IPS-18c (cell line): ENCODE data around the gene CERS2.

Experiments used
- H3K4me3 ChIP-seq: 2 replicates; pipeline ENCODE4 v1.7.0; 2013; ENCODE audit warnings: low read depth, mild to moderate bottlenecking, low read length, moderate library complexity; ENCODE audit not compliant: insufficient read depth
- H3K9me3 ChIP-seq: one replicate; pipeline ENCODE4 v1.6.1; 2013; ENCODE audit warnings: mild to moderate bottlenecking, low read length, moderate library complexity; ENCODE audit not compliant: control insufficient read depth, insufficient read depth

CERS2 gene

DNA sequence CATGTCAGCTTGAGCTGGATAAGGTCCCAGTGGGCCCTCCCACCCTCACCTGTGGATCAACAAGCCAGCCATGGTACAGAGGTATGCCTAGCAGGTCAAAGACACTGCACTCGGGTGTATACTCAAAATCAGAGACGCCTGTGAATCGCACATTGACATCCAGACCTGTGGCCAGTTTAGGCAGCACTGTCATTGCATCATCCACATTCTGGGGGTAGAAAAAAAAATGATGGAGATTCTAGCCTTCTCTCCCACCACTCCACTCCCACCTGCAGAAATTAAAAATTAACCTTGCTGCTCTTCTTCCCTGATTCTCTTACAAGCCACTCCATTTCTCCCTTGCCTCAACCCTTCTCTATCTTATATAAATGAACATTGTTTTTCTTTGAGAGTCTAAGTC, 25.8 kb upstream of the CERS2 start:
- Histone ChIP-seq H3K9me3 (peaks cover 2% of the 10 kb centered on the region), H3K4me3 (no peak overlapping the region)

GRCh38 chr1:150999926-151000325, 25.3 kb upstream of the CERS2 start:
- H3K9me3 ChIP-seq: peaks cover 2% of the 10 kb centered on the region
- no peak overlapping the region for H3K4me3 ChIP-seq

DNA sequence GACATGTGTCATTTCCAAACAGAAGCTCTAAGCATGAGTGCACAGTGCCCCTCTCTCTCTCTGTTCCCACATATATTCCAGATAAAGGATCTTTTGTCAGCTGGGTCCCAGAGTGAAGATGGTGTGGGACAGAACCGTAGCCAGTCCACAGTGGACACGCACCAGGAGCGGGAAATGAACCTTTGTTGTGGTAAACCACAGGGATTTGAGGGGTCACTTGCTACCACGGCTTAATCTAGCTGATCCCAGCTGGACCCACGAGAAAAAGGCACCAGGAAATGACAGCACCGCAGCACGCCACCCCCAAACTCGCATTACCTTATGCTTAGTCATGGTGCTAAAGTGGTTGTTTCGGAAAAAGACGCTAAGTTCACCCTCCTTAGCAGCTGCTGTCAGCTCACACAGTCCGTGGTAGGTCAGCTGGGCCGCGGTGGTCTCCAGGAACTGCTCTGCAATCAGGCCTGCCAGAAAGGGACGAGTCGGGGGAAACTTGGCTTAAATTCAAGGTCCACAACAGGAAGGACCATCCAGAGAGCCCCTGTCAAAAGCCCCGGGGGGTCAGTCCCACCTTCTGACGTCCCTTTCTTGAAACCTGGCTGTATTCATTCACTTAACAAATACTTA, 24.5 kb upstream of the CERS2 start:
- Histone ChIP-seq H3K4me3 (no peak overlapping the region), H3K9me3 (peaks cover 2% of the 10 kb centered on the region)

- H3K4me3 ChIP-seq: no peak overlapping the region
- peaks cover 2% of the 10 kb centered on the region for H3K9me3 ChIP-seq
These were observed 23.3 kb upstream of the CERS2 start for GRCh38 chr1:150997949-150998348.

DNA sequence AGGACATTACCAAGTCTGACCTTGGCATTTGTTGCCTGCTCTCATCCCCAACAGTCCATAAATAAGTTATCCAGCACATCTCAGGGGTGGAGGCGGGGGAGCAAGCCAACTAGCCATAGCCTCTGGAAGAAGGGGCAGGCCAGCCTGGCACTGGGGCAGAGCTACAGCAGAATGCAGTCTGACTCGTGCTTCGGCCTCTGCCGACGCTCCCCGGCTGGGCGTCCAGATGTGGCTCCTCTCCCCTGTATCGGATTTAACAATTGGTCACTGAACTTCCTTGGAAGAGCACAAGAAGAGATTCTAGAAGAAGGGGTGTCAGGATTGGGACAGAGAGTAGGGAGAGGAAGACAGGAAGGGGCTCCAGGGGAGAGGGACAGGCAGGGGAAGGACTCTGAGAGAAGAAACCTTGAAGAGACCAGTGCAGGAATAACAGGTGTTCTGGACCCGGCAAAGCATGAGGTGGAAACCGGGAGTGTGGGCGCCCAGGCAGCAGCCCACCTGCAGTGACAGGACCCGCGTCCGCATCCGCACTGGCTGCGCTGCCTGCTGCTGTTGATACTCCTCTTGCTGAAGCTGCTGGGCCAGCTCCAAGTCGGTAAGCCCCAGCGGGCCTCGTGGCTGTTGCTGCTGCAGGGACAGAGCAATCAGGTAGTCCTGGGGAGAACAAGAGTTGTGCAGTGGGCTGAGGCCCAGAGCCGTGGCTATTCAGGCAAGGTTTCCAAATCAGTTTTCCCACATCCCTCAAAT, 22.7 kb upstream of the CERS2 start:
- no peak overlapping the region for H3K4me3 ChIP-seq
- peaks cover 2% of the 10 kb centered on the region for H3K9me3 ChIP-seq

- peaks cover under 1% of the 10 kb centered on the region for H3K9me3 ChIP-seq
- no peak overlapping the region for H3K4me3 ChIP-seq
These were observed 21.3 kb upstream of the CERS2 start for GRCh38 chr1:150995896-150996295.

DNA sequence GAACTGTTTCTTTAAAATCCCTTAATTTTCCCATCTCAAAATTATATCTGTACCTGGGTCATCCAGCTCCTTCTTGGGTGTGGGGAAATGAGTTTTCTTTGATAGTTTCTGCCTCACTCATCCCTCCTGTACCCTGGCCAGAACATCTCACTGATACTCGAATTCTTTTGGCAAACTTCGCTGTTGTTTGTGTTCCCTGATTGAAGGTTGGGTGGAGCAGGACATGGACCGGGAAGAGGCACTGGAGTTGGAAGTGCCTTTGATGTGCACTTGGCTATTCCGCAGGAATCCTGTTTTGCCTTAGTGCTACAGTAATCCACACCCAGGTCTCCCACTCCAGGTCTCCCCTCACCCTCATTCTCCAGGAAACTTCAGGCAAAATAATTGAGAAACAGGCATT, 20.8 kb upstream of the CERS2 start:
- Histone ChIP-seq H3K9me3 (no peaks in the 10 kb centered on the region), H3K4me3 (no peak overlapping the region)

GRCh38 chr1:150994248-150994647, 19.6 kb upstream of the CERS2 start:
- H3K4me3 ChIP-seq: no peak overlapping the region
- H3K9me3 ChIP-seq: no peaks in the 10 kb centered on the region

- Histone ChIP-seq H3K4me3 (no peak overlapping the region), H3K9me3 (no peaks in the 10 kb centered on the region)
These were observed 18.0 kb upstream of the CERS2 start for GRCh38 chr1:150992626-150993025.

- Histone ChIP-seq H3K4me3 (no peak overlapping the region), H3K9me3 (no peaks in the 10 kb centered on the region)
These were observed 13.3 kb upstream of the CERS2 start for GRCh38 chr1:150987924-150988323.

DNA sequence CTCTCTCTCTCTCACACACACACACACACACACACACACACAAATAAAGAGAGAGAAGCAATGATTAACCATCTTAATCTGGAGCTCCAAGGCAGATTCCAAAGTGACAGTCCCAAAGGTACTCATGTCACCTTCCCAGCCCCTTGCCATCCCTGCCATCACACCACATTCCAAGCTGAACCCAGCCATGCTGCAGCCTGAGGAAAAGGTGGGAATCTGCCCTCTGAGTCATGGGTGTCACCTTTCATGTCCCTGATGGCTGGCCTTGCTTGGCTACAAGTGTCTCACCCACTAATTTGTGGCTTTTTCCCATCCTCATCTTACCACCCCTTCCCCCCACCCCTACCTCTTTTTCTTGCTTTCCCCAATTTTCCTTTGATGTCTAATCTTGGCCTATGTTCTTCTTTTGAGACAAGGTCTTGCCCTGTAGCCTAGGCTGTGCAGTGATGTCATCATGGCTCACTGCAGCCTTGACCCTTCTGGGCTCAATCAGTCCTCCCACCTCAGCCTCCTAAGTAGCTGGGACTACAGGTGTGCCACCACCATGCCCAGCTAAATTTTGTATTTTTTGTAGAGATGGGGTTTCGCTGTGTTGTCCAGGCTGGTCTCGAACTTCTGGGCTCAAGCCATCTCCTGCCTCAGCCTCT, 10.7 kb upstream of the CERS2 start:
- no peaks in the 10 kb centered on the region for H3K9me3 ChIP-seq
- no peak overlapping the region for H3K4me3 ChIP-seq

DNA sequence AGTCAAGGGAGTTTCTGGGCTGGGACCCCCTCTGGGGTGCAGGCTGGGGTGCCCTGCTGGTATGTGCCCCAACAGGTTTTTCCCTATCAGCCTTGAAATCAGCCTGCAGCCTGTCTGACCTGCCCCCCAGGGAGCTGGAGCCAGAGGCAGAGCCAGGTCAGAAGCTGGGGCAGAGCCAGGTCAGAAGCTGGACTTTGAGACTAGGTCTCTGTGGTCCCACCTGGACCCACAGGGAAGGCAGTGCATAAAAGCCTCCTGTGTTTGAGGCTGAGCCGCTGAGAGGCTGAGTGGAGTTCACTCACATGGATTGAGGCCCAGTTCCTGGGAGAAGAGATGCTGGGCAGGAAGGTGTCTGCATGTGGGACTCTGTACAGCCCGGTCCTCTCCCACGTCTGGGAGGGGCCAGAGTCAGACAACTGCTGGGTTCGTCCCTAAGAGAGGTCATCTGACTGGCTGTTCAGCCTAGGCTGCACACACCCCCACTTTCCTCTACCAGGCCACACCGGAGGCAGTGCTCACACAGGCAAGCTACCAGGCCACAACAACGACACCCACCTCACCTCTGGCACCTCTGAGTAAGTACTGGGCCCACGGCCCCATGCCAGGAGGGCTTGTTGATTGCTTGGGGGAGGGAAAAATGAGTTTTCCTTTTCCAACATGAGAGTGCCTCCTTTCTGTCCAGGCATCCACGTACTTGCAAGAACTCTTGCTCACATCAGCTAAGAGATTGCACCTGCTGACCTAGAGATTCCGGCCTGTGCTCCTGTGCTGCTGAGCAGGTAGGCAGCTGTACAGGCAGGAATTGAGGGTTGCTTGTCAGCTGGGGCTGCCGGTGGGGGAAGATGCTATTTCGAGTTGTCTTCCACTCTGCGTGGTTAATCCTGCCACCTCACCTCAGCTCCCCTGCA, 7.4 kb upstream of the CERS2 start, which contains the start of gene ANXA9:
Gene ANXA9, plus strand, starts transcription at position 488 of the 908 bp plus-strand sequence. CDS start 814 bp downstream, outside the sequence.
- no peaks in the 10 kb centered on the region for H3K9me3 ChIP-seq
- no peak within 1 kb of the TSS for H3K4me3 ChIP-seq

DNA sequence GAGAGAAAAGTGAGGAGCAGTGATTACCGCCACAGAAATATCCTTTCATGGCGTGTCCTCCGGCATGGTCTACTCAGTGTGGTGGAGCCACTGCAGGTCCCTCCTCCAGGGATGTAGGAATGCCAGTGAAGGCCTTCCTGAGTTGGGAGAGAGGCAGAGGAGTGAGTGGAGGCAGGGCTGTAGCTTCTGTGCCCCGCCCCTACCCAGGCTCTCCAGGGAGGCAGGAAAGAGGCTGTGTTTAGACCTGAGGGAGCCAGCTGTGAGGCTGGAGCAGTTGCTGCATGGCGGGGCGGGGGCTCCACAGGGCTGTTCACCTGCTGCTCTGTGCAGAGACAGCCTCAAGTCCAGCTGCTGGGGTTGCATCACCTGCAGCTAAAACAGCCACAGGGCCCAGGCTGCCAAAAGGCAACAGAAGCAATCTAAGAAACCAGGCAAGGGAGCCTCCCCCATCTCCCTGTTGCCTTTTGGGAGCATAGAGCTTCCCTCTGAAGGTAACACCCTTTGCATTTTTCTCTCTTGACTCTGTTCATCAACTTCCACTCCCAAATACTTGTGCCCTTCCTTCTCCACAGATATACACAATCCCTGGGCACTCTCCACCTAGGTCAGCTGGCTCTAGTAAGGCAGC, 6.7 kb upstream of the CERS2 start:
- Histone ChIP-seq H3K4me3 (no peak overlapping the region), H3K9me3 (no peaks in the 10 kb centered on the region)

DNA sequence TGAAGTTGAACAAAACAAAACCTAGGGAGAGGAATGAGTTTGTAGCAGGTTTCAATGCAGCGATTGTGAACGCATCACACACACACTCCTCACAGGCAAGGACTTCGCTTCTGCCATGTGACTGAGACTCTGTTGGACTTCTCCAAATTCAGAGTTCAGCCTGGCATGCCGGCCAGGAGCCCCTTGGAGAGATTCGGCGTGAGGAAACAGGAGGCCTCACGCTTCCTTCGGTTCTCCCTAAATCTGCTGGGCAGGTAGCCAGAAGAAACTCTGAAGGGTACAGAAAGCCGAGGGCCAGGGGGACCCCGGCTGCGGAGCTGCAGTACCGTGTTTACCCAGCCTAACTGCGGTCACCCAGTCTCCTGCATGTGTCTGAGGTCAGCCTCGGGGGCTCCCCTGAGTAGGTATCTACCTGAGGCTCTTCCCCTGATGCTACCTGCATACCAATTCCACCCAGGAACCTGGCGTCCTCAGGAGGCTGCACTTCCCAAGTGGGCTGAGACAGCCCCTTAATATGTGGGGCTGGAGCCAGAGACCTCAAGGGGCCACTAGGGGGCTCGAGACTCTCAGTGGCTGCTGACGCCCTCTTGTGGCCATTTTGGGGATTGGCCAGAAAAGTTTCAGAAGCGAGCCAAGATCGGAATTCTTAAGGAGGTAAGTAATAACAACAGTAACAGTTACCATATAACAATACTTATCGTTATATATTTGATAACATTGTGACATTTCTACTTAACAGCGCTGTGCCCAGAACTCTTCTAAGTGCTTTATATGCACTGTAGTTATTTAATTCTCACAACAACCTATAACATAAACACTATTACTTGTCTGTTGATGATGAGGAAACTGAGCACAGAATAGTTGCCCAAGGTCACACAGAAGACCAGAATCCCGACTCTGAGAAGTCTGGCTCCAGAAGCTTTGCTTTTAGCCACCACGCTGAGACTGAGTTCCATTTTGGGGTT, 4.7 kb upstream of the CERS2 start:
- H3K4me3 ChIP-seq: no peak overlapping the region; the same call in 1 of the 2 replicates
- H3K9me3 ChIP-seq: no peaks in the 10 kb centered on the region

- H3K9me3 ChIP-seq: no peaks in the 10 kb centered on the region
- H3K4me3 ChIP-seq: no peak overlapping the region
These were observed 2.5 kb upstream of the CERS2 start for GRCh38 chr1:150976879-150977694.
